GM10266 (cell line): Measurements from ENCODE around the gene AHNAK.

Experiments
- DNase-seq: peaks from one replicate; pipeline ENCODE4 v3.0.0; 2012; ENCODE audit errors: extremely low spot score
- TF ChIP-seq, protein P1 (sequence below): IDR thresholded peaks from 2 replicates; pipeline ENCODE4 v1.5.1; 2012; ENCODE audit warnings: mild to moderate bottlenecking, low read depth; ENCODE audit not compliant: control insufficient read depth, insufficient read depth; ENCODE audit errors: missing control alignments

Gene AHNAK

DNA sequence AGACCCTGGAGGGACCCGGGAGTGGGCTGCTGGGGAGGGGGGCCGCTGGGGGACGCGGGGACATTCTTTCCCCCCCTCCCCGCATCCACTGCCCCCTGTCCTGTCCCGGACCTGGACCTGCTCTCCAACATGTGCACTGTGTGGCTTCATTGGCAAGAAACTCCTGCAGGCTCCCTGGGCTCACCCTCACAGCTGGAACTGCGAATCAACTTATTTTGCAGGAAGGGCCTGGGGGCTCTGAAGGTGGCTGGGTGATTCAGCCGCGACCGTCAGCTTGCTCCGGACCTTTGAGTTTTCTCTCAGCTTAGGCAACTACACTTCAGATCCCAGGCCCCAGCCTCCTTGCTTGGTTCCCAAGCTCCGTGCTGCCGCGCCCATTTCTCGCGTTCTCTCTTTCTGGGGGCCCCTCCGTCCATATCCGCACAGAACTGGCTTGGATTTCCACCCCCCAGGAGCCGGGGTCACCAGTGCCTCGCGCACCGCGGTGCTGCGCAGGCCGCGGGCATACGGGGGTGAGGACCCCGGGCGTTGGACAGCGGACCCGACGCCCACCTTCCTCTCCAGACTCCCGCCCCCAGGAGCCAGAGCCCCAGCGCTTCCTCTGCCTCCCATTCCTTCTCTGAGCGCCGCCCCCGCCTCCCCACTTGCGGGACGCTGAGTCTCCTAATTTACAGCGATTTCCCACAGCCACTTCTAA, 471 bp upstream of the AHNAK start:
- TF ChIP-seq, protein P1, sequence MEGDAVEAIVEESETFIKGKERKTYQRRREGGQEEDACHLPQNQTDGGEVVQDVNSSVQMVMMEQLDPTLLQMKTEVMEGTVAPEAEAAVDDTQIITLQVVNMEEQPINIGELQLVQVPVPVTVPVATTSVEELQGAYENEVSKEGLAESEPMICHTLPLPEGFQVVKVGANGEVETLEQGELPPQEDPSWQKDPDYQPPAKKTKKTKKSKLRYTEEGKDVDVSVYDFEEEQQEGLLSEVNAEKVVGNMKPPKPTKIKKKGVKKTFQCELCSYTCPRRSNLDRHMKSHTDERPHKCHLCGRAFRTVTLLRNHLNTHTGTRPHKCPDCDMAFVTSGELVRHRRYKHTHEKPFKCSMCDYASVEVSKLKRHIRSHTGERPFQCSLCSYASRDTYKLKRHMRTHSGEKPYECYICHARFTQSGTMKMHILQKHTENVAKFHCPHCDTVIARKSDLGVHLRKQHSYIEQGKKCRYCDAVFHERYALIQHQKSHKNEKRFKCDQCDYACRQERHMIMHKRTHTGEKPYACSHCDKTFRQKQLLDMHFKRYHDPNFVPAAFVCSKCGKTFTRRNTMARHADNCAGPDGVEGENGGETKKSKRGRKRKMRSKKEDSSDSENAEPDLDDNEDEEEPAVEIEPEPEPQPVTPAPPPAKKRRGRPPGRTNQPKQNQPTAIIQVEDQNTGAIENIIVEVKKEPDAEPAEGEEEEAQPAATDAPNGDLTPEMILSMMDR, result no peak
- no peak for DNase-seq

DNA sequence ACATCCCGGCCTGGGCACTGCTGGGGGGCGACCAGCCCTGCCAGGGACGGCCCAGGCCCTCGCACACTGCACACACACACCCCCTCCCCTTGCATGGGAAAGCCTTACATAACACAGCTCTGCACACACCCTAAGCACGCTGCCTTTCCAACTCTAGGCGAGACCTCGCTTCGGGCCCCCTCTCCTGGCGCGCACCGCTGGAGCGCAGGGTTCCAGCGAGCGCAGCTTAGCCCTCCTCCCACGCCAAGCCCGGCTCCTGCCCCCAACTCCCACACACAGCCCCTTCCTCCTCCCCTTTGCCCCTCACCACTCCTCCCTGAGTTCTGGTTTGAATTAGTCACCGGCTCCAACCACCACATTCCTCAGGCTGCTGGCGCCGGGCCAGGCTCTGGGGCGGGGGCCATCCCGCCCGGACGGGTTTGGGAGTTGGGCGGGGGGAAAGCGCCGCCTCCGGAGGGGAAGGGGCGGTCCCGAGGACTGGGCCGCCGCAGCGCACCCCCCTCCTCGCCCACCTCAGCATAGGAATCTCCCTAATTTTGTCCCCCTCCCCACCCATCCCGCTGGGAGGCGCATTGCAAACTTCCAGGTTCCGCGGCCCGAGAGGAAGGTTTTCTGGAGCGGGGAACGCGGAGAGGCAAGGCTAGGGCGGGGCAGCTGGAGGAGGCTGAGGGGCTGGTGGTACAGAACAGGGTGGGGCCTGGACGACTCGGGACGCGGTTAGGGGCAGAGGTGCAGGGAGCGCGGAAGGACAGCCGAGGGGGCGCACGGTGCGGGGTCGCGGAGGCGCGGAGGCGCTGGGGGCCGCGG, 966 bp downstream of the AHNAK start:
- TF ChIP-seq, protein P1, result no peak
- DNase-seq, result no peak

- TF ChIP-seq, protein P1, result no peak
- no peak for DNase-seq
Observed at GRCh38 chr11:62544581-62545436, 1.8 kb downstream of the AHNAK start.

GRCh38 chr11:62543680-62544444, 2.7 kb downstream of the AHNAK start:
- no peak for DNase-seq
- TF ChIP-seq, protein P1, result no peak

- TF ChIP-seq, protein P1, result peak; percentile 98
- DNase-seq, result peak; percentile 80
Observed at GRCh38 chr11:62542750-62543567, 3.6 kb downstream of the AHNAK start.
